ENCODE results near the gene PRR7.

PRR7 gene

DNA sequence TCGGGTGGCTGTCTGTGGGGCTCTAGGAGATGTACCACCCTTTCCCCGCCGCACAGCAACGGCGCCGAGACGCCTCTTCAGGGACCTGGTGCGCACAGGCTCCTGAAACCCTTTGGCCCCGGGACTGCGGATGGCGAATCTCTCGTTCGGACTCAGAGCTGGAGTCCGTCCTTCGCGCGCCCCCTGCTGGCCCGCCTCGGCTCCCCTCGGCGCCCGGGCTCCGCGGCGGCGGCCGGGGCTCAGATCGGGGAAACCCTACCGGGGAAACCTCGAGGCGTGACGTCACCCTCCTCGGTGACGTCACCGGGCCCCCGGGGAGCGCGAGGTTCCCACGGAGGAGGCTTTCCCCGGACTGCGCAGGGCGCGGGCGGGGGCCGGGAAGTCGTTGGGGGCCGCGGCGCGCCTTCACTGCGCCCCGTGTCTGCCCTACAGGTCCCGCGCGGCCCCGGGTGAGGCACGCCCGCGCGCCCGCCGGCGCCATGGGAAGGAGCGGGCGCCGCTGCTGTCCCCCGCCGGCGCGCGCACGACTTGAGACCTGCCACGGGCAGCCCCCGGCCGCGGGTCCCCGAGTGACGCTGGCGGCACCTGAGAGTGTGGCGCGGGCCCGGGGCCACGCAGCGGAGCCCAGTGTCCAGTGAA lies 7.9 kb downstream of the PRR7 start:
- DNase-seq = peak; percentile 68

DNA sequence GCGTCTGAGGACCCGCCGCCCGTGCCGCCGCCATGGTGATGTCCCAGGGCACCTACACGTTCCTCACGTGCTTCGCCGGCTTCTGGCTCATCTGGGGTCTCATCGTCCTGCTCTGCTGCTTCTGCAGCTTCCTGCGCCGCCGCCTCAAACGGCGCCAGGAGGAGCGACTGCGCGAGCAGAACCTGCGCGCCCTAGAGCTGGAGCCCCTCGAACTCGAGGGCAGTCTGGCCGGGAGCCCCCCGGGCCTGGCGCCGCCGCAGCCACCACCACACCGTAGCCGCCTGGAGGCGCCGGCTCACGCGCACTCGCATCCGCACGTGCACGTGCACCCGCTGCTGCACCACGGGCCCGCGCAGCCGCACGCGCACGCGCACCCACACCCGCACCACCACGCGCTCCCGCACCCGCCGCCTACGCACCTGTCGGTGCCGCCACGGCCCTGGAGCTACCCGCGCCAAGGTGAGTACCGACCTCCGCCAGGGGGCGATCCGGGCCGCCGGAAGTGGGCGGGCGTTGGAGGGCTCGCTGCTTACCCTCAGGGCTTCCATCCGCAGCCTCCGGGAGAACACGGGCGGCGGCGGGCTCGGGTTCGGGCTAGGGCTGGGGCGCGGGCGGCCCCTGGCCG lies 8.5 kb downstream of the PRR7 start:
- DNase-seq = peak; percentile 76

- peak; percentile 75 for DNase-seq
Measured at GRCh38 chr5:177455661-177456590, 9.3 kb downstream of the PRR7 start.

DNA sequence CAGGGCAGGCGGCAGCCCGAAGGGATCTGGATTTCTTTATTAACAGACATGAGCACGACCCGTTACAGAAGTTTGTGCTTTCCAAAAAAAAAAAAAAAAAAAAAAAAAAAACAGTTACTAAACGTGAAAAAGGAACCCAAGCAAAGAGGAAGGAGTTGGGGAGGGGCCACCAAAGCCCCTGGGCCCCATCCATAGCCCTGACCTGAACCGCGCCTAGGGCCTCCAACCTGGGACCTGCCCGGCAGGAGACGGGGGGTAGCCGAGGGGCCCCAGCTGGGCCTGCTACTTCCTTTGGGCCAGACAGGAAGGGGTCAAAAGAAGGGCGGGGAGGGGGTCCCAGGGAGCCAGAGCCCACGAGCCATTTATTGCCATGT lies 10.0 kb downstream of the PRR7 start:
- DNase-seq = no peak

GRCh38 chr5:177456976-177457851 lies 10.6 kb downstream of the PRR7 start:
- peak; percentile 82 for DNase-seq

- DNase-seq = no peak
Measured at GRCh38 chr5:177457852-177458681, 11.5 kb downstream of the PRR7 start.

DNA sequence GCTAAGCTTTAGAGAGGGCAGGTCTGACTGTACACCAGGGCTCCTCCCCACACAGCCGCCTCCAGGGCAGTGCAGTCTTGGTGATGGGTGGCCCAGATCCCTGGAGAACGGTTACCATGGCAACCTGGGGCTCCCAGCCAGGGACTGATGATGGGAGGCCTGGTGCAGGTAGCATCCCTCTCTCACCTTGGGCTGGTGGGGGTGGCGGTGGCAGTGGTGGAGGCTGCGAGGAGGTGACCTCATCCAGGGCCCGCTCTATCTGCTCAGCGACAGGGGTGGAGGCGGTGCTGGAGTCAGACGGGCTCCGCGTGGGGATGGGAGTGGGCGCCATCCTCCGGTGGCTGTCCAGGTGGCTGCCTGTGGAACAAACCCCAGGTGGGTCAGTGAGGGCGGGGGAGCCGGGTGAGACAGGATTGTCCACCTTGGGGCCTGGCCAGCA lies 12.3 kb downstream of the PRR7 start:
- peak; percentile 30 for DNase-seq

GRCh38 chr5:177459357-177459756 lies 12.7 kb downstream of the PRR7 start:
- DNase-seq = no peak

DNA sequence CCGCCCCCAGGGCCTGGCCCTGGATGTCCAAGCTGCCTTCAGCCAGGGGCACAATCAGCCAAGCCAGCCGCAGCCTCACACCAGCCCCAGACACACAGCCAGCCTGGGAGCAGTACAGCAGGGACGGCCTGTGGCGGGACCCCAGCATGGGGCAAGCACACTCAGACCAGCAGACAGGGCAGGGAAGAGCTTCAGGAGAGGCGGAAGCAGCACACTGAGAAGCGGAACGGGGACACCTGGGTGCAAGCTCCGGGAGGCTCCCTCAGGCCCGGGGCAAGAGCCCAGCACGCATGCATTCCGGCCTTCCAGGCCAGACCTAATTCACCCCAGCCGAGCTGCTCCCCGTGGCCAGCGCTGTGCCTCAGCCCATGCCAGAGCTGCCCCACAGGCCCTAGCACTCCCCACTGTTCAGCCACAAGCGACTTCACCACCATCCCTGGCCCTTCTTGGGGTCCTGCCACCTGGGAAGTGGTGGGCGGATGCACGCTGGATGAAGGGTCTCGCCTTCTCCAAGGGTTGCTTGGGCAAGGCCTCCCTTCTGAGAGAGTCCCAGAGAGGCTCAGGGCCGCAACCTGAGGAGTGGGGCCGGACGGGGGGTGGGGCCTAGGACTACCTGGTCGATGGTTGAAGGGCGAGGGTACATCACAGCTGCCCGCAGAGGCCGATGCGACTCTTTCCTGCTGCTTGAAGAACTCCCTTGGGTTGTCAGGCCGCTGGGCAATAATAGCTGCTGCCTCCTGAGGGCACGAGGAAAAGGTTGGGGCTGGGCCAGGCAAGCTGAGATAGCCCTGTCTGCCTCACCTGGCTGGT lies 13.4 kb downstream of the PRR7 start:
- no peak for DNase-seq

DNA sequence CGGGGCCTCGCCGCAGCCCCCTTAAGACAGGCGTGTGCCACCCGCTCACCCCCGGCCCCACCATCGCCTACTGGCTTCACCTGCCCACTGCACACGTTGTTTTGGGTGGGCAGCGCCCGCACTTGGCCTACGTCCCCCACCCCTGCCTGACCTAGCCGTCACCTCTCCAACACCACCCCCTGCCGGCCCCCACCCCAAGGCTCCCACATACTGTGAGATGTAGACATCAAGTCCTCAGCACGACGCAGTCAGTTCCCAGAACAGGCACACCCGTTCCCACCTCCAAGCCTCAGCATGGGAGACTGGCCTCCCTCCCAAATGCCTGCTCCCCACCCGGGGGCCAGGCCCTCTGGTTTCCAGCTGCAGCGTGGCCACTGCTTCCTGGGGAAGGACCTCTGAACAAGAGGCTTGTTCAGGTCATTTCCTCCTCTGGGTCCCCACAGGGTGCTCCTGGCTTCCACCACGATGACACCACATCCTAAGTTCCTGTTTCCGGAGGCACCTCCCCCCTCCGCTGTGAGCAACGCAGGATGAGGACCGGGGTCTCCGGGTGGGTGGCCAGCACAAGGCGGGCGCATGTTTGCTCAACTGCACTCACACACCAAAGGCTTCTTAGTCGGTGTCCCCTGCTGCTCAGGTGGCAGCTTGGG lies 15.5 kb downstream of the PRR7 start:
- DNase-seq = no peak

DNA sequence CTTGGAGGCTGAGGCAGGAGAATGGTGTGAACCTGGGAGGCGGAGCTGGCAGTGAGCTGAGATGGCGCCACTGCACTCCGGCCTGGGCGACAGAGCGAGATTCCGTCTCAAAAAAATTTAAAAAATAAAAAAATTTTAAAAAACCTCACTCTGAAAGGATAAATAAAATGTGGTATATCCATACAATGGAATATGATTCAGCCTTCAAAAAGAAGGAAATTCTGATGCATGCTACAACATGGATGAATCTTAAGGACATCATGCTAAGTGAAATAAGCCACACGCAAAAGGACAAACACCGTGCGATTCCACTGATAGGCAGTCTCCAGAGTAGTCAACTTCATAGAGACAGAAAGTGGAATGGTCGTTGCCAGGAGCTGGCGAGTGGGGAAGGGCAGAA lies 18.4 kb downstream of the PRR7 start:
- DNase-seq = no peak

- no peak for DNase-seq
Measured at GRCh38 chr5:177466861-177467260, 20.2 kb downstream of the PRR7 start.

GRCh38 chr5:177467436-177467835 lies 20.8 kb downstream of the PRR7 start:
- no peak for DNase-seq

- no peak for DNase-seq
Measured at GRCh38 chr5:177468329-177468684, 21.7 kb downstream of the PRR7 start.

GRCh38 chr5:177468685-177469628 lies 22.3 kb downstream of the PRR7 start:
- no peak for DNase-seq

- no peak for DNase-seq
Measured at GRCh38 chr5:177469750-177470525, 23.3 kb downstream of the PRR7 start.

- DNase-seq = no peak
Measured at GRCh38 chr5:177470759-177471536, 24.3 kb downstream of the PRR7 start.

Data from NCI-H1105 treated with DMSO at 0.1 percent for 48 hours (cell line).